Endothelial cell of umbilical vein (primary cell): ENCODE results near the gene FOXL1. TPM values are rescaled to one million over a fixed set of nuclear protein-coding genes. Genes with fewer than 3 reads are reported as not detected.

ENCODE experiments used
- BruUV-seq: library from RNA; stranded (reverse); fragments of 400-500 nt; replicated peaks from 2 replicates; lab custom pipeline; 2021; lab: Mats Ljungman, UMichigan
- CTCF ChIA-PET: fragments of 300-600, 350-600 bp; sonication (Branson Sonifier 250); formaldehyde crosslinking; loops from one replicate; lab custom pipeline; 2021; ENCODE audit warnings: antibody characterized with exemption, inconsistent platforms; lab: Charles Lee
- POLR2A ChIA-PET: fragments of 300-600, 350-600 bp; sonication (Branson Sonifier 250); formaldehyde crosslinking; loops from one replicate; lab custom pipeline; 2021; ENCODE audit warnings: antibody characterized with exemption, inconsistent platforms; lab: Charles Lee
- DNase-seq: peaks from one replicate; pipeline ENCODE4 v3.0.0-alpha.2; 2011; ENCODE audit warnings: low read depth, low spot score
- FAIRE-seq: peaks from 2 replicates; lab custom pipeline; 2011; peaks lifted over from hg19 to GRCh38; lab: Jason Lieb, UNC
- H2AFZ ChIP-seq: 2 replicates; pipeline ENCODE4 v1.6.0; 2012; ENCODE audit warnings: low read depth, low read length, control low read depth, inconsistent platforms
- H3K27ac ChIP-seq: 2 replicates; pipeline ENCODE4 v1.5.1; 2011; ENCODE audit warnings: low read depth, mild to moderate bottlenecking, control low read depth, low read length, moderate library complexity; ENCODE audit not compliant: insufficient read depth
- H3K27me3 ChIP-seq, 2 experiments: 2 replicates each; pipeline versions ENCODE4 v1.6.0 to v1.6.1; 2011; ENCODE audit warnings: low read length in 2 of 2, mixed read lengths in 1 of 2; ENCODE audit not compliant: control insufficient read depth in 2 of 2, insufficient read depth in 2 of 2
- H3K36me3 ChIP-seq, 2 experiments: 2 replicates in 1 of 2; 3 replicates in 1 of 2; pipeline ENCODE4 v1.5.1; 2011; ENCODE audit warnings: low read length in 2 of 2, mild to moderate bottlenecking in 1 of 2, moderate library complexity in 1 of 2; ENCODE audit not compliant: control insufficient read depth in 2 of 2, insufficient read depth in 2 of 2; ENCODE audit errors: extremely low read depth in 1 of 2
- H3K4me1 ChIP-seq: 3 replicates; pipeline ENCODE4 v1.5.1; 2011; ENCODE audit warnings: mild to moderate bottlenecking, low read length; ENCODE audit not compliant: control insufficient read depth, insufficient read depth; ENCODE audit errors: extremely low read depth
- H3K4me2 ChIP-seq: 2 replicates; pipeline ENCODE4 v1.6.1; 2011; ENCODE audit warnings: low read length, control low read depth, mixed read lengths; ENCODE audit not compliant: insufficient read depth
- H3K4me3 ChIP-seq, 3 experiments: fragments of 200-600 bp in 1 of 3; sonication (generic), shearing (Covaris generic) in 1 of 3; replicated peaks in 1 of 3; 2 replicates each; pipeline ENCODE4 v1.5.1; 2011 to 2016; ENCODE audit warnings: control low read depth in 3 of 3, low read length in 3 of 3, mild to moderate bottlenecking in 2 of 3, inconsistent platforms in 1 of 3, low read depth in 1 of 3, moderate library complexity in 1 of 3; ENCODE audit not compliant: insufficient read depth in 1 of 3
- H3K79me2 ChIP-seq: 2 replicates; pipeline ENCODE4 v1.6.0; 2012; ENCODE audit warnings: low read length, inconsistent platforms; ENCODE audit not compliant: control insufficient read depth, insufficient read depth
- H3K9ac ChIP-seq: replicated peaks from 2 replicates; pipeline ENCODE3; 2011; ENCODE audit warnings: low read length, control low read depth; ENCODE audit not compliant: insufficient read depth; ENCODE audit errors: extremely low read depth
- H3K9me1 ChIP-seq: replicated peaks from 3 replicates; pipeline ENCODE4 v1.6.0; 2011; ENCODE audit warnings: mild to moderate bottlenecking, low read length; ENCODE audit not compliant: control insufficient read depth, insufficient read depth; ENCODE audit errors: extremely low read depth
- H3K9me3 ChIP-seq: replicated peaks from 2 replicates; pipeline ENCODE4 v1.5.1; 2012; ENCODE audit warnings: low read length, inconsistent platforms; ENCODE audit not compliant: control insufficient read depth, insufficient read depth
- H4K20me1 ChIP-seq: replicated peaks from 2 replicates; pipeline ENCODE3; 2011; ENCODE audit warnings: mild to moderate bottlenecking, low read length; ENCODE audit not compliant: control insufficient read depth, insufficient read depth; ENCODE audit errors: extremely low read depth
- FOS ChIP-seq: IDR thresholded peaks from 2 replicates; pipeline ENCODE4 v1.6.1; 2011; ENCODE audit warnings: mild to moderate bottlenecking, low read length, moderate library complexity, borderline replicate concordance; ENCODE audit not compliant: insufficient read depth
- GATA2 ChIP-seq: IDR thresholded peaks from 2 replicates; pipeline ENCODE4 v1.7.0; 2011; ENCODE audit warnings: low read depth, mild to moderate bottlenecking, moderate library complexity, mixed read lengths, low read length; ENCODE audit not compliant: insufficient read length, insufficient read depth
- POLR2AphosphoS5 ChIP-seq: IDR thresholded peaks from 2 replicates; pipeline ENCODE4 v1.6.1; 2012; ENCODE audit warnings: low read depth, mild to moderate bottlenecking, control low read depth, low read length, moderate library complexity; ENCODE audit not compliant: insufficient read depth
- dilution Hi-C: fragments of 300-500 bp; cut with MboI; formaldehyde crosslinking; loops from one replicate; pipeline ENCODE4 v1.15.0; 2019; ENCODE audit warnings: low sequenced_read_pairs; ENCODE audit not compliant: extremely low pct_ligation_motif_present
- intact Hi-C: fragments of 100-400 bp; cut with micrococcal nuclease; formaldehyde crosslinking; loops from one replicate; pipeline ENCODE4 v1.10.0; 2022
- polyA plus RNA-seq, 4 experiments: library from polyadenylated mRNA; depleted of rRNA in 3 of 4; stranded (reverse) in 3 of 4; unstranded in 1 of 4; fragments of >200 nt; gene quantifications; 2 replicates each; pipeline versions ENCODE4 v1.2.1 to v1.2.3, GENCODE V29; 2011 to 2012; ENCODE audit warnings: missing spikeins in 1 of 4
- total RNA-seq: library from RNA; stranded (reverse); gene quantifications from 2 replicates; pipeline ENCODE4 v1.2.3, GENCODE V29; 2021
- TF ChIP-seq, protein P1 (sequence below), 2 donors: IDR thresholded peaks; 1 replicate in 1 of 2; 2 replicates in 1 of 2; pipeline ENCODE4 v1.5.1; 2011; ENCODE audit warnings: low read length in 2 of 2, mild to moderate bottlenecking in 2 of 2, moderate library complexity in 2 of 2, control low read depth in 1 of 2, inconsistent platforms in 1 of 2, low read depth in 1 of 2; ENCODE audit not compliant: insufficient read depth in 1 of 2; ENCODE audit errors: extremely low read depth in 1 of 2
- TF ChIP-seq, protein P2 (sequence below): IDR thresholded peaks from 2 replicates; pipeline ENCODE4 v1.6.1; 2011; ENCODE audit not compliant: insufficient read depth, insufficient read length

Gene FOXL1
- total and polyA plus RNA-seq, 2 donors (not counting 3 experiments of a cell fraction or from before 2014, with no cell fraction given), result 2.8 to 3.8 TPM

DNA sequence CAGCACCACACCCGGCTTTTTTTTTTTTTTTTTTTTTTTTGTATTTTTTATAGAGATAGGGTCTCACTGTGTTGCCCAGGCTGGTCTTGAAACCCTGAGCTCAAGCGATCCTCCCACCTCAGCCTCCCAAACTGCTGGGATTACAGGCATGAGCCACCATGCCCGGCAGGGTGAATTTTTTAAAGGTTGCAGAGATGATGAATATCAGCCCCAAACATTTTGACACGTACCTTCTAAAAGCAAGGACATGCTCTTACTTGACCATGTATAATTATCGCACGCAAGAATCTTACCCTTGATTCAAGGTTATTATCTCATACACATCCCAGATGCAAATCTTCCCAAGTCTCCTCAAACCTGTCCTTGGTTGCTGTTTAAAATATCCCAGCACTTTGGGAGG is 16.0 kb upstream of the FOXL1 start:
- peaks cover 18% of the 10 kb centered on the region for H3K4me1 ChIP-seq
- H3K4me3 ChIP-seq, result no peak overlapping the region
- H3K36me3 ChIP-seq, result no peaks in the 10 kb centered on the region
- H3K79me2 ChIP-seq, result peaks cover 20% of the 10 kb centered on the region
- no peak for TF ChIP-seq GATA2
- TF ChIP-seq FOS, result no peak
- no peaks in the 10 kb centered on the region for H3K9me1 ChIP-seq
- H3K9me3 ChIP-seq, result no peaks in the 10 kb centered on the region
- intact Hi-C loops, result loop anchor here (5.0 kb wide), 1 partner anchor 830 kb away; the partner anchor contains the start of gene MAP1LC3B
- FAIRE-seq, result no peak
- POLR2A ChIA-PET, result no interaction called here
- no TSS peak for BruUV-seq
- no peaks in the 10 kb centered on the region for H4K20me1 ChIP-seq
- CTCF ChIA-PET, result interaction anchor here (1.7 to 10.4 kb wide), 8 partner anchors 312 to 735 kb away, joined by 4 to 283 read pairs (median 45); no protein-coding TSS in a partner anchor
- no peak overlapping the region for H3K27ac ChIP-seq
- no peak overlapping the region for H3K4me2 ChIP-seq
- no peak overlapping the region for H2AFZ ChIP-seq
- no peak for DNase-seq
- dilution Hi-C loops, result no loop called here
- H3K27me3 ChIP-seq, result peaks cover 3 to 5% of the 10 kb centered on the region in 2 experiments
- no peak overlapping the region for H3K9ac ChIP-seq

DNA sequence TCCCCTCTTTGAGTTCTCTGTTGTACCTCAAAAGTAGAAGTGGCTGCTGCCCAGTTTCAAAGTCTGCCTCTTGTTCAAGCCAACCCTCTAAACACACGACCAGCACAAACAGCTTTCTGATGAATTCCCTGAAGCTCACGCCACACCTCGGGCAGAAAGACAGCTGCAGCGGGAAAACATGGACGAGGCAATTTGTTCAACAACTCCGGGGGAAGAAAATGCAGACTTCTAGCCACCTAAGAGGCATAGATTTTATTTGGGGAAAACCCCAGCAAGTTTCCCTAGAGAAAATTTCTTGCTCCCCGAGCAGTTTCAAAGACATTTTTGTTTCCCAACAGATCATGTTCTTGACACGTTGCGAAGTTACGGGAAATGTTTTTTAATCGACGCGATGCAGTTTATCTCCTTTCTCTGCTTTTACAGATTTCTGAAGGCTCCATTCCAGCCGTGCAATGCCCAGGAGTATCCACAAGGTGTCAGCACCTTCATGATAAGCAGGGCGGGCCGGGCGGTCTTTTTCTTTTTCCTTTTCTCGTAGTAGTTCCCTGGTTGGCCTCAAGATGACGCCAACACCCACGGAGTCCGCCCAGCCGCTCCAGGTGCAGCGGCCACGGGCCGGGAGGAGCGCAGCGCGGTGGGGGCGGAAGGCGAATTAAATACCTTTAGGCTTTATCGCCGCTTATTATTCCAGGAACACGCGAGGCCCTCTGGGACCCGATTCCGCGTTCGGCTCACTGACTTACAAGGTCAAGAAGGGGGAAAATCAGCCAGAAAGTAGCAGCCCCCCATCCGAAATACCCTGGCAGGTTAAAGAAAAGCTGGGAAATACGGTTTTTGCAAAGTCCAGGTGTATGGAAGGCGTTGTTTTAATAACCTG is 14.6 kb upstream of the FOXL1 start:
- no TSS peak for BruUV-seq
- ChIA-PET CTCF (interaction anchor here (0.7 to 10.4 kb wide), 53 partner anchors 9 to 830 kb away, joined by 3 to 283 read pairs (median 4); partner anchors contain the start of gene FBXO31), POLR2A (interaction anchor here (1.0 kb wide), 1 partner anchor 498 kb away, joined by 3 read pairs; no protein-coding TSS in a partner anchor)
- peak overlapping the region; percentile 66 for H3K9ac ChIP-seq
- H3K4me2 ChIP-seq, result peak overlapping the region; percentile 98
- TF ChIP-seq, protein P1, sequence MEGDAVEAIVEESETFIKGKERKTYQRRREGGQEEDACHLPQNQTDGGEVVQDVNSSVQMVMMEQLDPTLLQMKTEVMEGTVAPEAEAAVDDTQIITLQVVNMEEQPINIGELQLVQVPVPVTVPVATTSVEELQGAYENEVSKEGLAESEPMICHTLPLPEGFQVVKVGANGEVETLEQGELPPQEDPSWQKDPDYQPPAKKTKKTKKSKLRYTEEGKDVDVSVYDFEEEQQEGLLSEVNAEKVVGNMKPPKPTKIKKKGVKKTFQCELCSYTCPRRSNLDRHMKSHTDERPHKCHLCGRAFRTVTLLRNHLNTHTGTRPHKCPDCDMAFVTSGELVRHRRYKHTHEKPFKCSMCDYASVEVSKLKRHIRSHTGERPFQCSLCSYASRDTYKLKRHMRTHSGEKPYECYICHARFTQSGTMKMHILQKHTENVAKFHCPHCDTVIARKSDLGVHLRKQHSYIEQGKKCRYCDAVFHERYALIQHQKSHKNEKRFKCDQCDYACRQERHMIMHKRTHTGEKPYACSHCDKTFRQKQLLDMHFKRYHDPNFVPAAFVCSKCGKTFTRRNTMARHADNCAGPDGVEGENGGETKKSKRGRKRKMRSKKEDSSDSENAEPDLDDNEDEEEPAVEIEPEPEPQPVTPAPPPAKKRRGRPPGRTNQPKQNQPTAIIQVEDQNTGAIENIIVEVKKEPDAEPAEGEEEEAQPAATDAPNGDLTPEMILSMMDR (IDR thresholded peaks at IDR 0.05; ENCODE audit: extremely low read depth in 1 of 2, insufficient read depth in 1 of 2, low read depth in 1 of 2, low read length in 2 of 2), result peak; percentile 99 to 100
- TF ChIP-seq, protein P2, sequence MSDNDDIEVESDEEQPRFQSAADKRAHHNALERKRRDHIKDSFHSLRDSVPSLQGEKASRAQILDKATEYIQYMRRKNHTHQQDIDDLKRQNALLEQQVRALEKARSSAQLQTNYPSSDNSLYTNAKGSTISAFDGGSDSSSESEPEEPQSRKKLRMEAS, result no peak
- peak; percentile 47 for TF ChIP-seq POLR2AphosphoS5
- FAIRE-seq (peak; percentile 86), DNase-seq (peak; percentile 92)
- no peaks in the 10 kb centered on the region for H4K20me1 ChIP-seq
- H3K9me1 ChIP-seq, result no peaks in the 10 kb centered on the region
- H3K27me3 ChIP-seq, result no peaks in the 10 kb centered on the region
- intact Hi-C loops, result loop anchor here (1.0 to 5.0 kb wide), 8 partner anchors 311 to 829 kb away; partner anchors contain the start of gene MAP1LC3B
- H3K4me1 ChIP-seq, result peaks cover 18% of the 10 kb centered on the region
- peak overlapping the region; percentile 28 to 99 (median 39) for H3K4me3 ChIP-seq
- H3K27ac ChIP-seq, result peak overlapping the region; percentile 78
- no peaks in the 10 kb centered on the region for H3K36me3 ChIP-seq
- dilution Hi-C loops, result no loop called here
- H2AFZ ChIP-seq, result peak overlapping the region; percentile 93
- H3K79me2 ChIP-seq, result peaks cover 34% of the 10 kb centered on the region
- no peaks in the 10 kb centered on the region for H3K9me3 ChIP-seq
